ENCODE results near the gene TMEM8B. TPM values are rescaled to one million over a fixed set of nuclear protein-coding genes. Genes with fewer than 3 reads are reported as not detected.

TMEM8B gene
- polyA plus RNA-seq, 1 of the 3 experiments (the other 2 are of a cell fraction), result 5.8 TPM

DNA sequence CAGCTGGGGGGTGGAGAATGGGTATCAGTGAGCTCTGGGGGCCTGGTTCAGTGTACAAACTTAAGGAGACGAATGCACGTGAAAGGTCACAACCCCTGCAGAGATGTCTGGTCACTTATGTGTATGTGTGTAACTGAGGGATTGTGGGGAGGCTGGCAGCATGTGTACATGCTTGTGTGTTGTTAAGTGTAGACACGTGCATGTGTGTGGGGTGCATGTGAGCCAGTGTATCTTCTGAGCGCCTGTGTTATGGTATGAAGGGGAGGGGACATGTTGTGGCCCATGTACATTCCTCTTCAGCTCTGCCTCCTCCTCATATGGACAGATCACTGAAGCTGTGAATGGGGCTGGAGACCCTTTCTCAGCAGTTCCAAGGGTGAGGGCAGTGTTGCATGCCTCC lies 2.0 kb downstream of the TMEM8B start:
- 87% methylated on average over 4 of the region's 4 CpGs for WGBS (ENCODE audit: low lambda C conversion rate)
- Histone ChIP-seq H3K27me3 (ENCODE audit: insufficient read depth) (no peaks in the 10 kb centered on the region), H3K27ac (ENCODE audit: low read depth in 2 of 2, low read length in 1 of 2) (no peak overlapping the region), H3K9me2 (no peaks in the 10 kb centered on the region), H3K4me3 (ENCODE audit: low read depth in 2 of 2, low read length in 1 of 2) (no peak overlapping the region), H3K4me1 (ENCODE audit: control insufficient read depth in 1 of 2, insufficient read depth in 2 of 2, low read depth in 1 of 2, low read length in 1 of 2) (peaks cover 7 to 25% of the 10 kb centered on the region in 2 experiments; a peak in 1 of 4 replicates), H3F3A (replicated peaks; ENCODE audit: insufficient read depth) (peaks cover 4% of the 10 kb centered on the region), H3K9me3 (no peaks in the 10 kb centered on the region), H3K4me2 (no peak overlapping the region), H2AFZ (ENCODE audit: low read depth) (no peak overlapping the region), H3K9ac (no peak overlapping the region), H3K79me2 (ENCODE audit: insufficient read depth) (no peaks in the 10 kb centered on the region), H4K20me1 (ENCODE audit: insufficient read depth) (no peaks in the 10 kb centered on the region), H3K36me3 (replicated peaks in 1 of 2; ENCODE audit: control insufficient read depth in 1 of 2, insufficient read depth in 2 of 2, low read length in 1 of 2) (no peaks in the 10 kb centered on the region)
- CTCF ChIA-PET, result interaction anchor here (1.0 to 4.4 kb wide), 2 partner anchors 41 to 51 kb away, joined by 4 to 20 read pairs; no protein-coding TSS in a partner anchor
- TF ChIP-seq EP300 (IDR thresholded peaks at IDR 0.05; ENCODE audit: borderline replicate concordance in 1 of 2, low read depth in 1 of 2, low read length in 1 of 2), result no peak
- POLR2A ChIA-PET, result no interaction called here
- DNase-seq, result no peak

DNA sequence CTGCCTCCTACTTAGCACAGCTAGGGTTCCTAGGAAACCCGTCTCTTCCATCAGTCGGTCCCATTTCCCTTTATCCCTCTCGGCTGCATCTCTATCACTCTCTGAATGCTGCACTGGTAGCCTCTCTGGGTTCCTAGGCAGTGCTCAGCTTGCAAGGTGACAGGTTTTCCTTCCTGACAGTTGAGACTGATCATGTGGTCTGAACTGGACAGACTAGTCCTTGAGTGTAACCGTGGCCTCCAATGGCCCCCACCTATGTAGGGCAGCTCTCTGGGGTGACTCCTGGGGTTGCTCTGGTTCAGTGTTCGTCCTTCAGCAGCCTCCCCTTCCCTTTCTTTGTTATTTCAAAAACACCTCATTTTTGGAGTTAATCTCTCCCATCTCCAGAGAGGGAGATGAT lies 3.8 kb downstream of the TMEM8B start:
- H3K9ac ChIP-seq, result no peak overlapping the region
- ChIA-PET CTCF (interaction anchor here (0.8 to 4.4 kb wide), 4 partner anchors 42 to 97 kb away, joined by 3 to 20 read pairs (median 8); no protein-coding TSS in a partner anchor), POLR2A (no interaction called here)
- no peaks in the 10 kb centered on the region for H4K20me1 ChIP-seq (ENCODE audit: insufficient read depth)
- H3K4me1 ChIP-seq (ENCODE audit: control insufficient read depth in 1 of 2, insufficient read depth in 2 of 2, low read depth in 1 of 2, low read length in 1 of 2), result peaks cover 5 to 22% of the 10 kb centered on the region in 2 experiments; a peak in 1 of 4 replicates
- no peak for DNase-seq
- H3K79me2 ChIP-seq (ENCODE audit: insufficient read depth), result no peaks in the 10 kb centered on the region
- H3K36me3 ChIP-seq (replicated peaks in 1 of 2; ENCODE audit: control insufficient read depth in 1 of 2, insufficient read depth in 2 of 2, low read length in 1 of 2), result no peaks in the 10 kb centered on the region
- 91% methylated on average over 5 of the region's 5 CpGs for WGBS (ENCODE audit: low lambda C conversion rate)
- no peak overlapping the region for H3K27ac ChIP-seq (ENCODE audit: low read depth in 2 of 2, low read length in 1 of 2)
- no peak overlapping the region for H2AFZ ChIP-seq (ENCODE audit: low read depth)
- H3K4me2 ChIP-seq, result no peak overlapping the region
- H3K4me3 ChIP-seq (ENCODE audit: low read depth in 2 of 2, low read length in 1 of 2), result no peak overlapping the region
- no peaks in the 10 kb centered on the region for H3K9me3 ChIP-seq
- H3K9me2 ChIP-seq, result no peaks in the 10 kb centered on the region
- no peak for TF ChIP-seq MXI1 (IDR thresholded peaks at IDR 0.05; ENCODE audit: low read depth, low read length)
- TF ChIP-seq, protein P1, sequence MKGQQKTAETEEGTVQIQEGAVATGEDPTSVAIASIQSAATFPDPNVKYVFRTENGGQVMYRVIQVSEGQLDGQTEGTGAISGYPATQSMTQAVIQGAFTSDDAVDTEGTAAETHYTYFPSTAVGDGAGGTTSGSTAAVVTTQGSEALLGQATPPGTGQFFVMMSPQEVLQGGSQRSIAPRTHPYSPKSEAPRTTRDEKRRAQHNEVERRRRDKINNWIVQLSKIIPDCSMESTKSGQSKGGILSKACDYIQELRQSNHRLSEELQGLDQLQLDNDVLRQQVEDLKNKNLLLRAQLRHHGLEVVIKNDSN (IDR thresholded peaks at IDR 0.05; ENCODE audit: borderline replicate concordance, low read depth), result no peak
- H3F3A ChIP-seq (replicated peaks; ENCODE audit: insufficient read depth), result peaks cover 1% of the 10 kb centered on the region
- no peaks in the 10 kb centered on the region for H3K27me3 ChIP-seq (ENCODE audit: insufficient read depth)

DNA sequence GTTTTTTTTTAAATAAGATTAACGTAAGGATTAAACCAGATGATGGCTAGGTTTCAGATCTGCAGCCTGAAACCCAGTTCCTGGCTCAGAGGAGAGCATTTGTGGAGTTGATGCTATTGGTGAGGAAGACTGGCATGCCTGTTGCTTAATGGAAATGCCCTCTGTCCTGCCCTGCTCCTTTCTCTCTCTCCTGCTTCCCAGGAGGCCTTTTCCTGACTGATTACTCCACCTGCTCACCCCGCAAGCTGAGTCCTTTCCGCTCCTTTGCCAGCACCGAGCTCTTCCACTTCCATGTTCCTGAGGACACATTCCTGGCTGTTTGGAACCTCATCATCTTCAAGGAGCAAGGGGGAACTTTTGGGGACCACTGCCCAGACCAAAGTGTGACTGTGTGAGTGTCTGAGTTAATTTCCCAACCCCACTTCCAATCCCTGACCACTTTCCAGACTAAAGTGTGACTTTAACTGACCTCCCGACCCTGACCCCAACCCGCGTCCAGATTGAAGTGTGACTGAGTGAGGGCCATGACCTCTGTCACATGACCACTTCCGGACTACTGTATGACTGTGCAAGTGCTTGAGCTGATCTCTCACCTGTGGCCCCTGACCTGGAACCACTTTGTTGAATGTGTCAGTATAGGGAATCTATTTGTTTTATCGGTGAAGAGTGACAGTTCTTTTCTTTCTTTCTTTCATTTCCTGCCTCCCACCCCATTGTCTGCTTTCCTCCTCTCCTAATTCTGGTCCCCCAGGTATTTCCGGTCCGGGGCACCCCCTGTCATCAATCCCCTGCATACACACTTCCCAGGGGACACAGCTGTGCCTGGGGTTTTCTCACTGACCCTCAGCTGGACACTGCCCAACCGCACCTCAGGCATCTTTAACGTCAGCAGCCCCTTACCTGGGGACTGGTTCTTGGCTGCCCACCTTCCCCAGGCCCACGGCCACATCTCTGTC lies 5.5 kb downstream of the TMEM8B start:
- no peak overlapping the region for H3K9ac ChIP-seq
- POLR2A ChIA-PET, result no interaction called here
- no peaks in the 10 kb centered on the region for H3K79me2 ChIP-seq (ENCODE audit: insufficient read depth)
- DNase-seq, result no peak
- no peak overlapping the region for H2AFZ ChIP-seq (ENCODE audit: low read depth)
- 90% methylated on average over 14 of the region's 14 CpGs for WGBS (ENCODE audit: low lambda C conversion rate)
- no peaks in the 10 kb centered on the region for H3K27me3 ChIP-seq (ENCODE audit: insufficient read depth)
- H3K4me1 ChIP-seq (ENCODE audit: control insufficient read depth in 1 of 2, insufficient read depth in 2 of 2, low read depth in 1 of 2, low read length in 1 of 2), result peaks cover 4 to 17% of the 10 kb centered on the region in 2 experiments; a peak in 1 of 4 replicates
- no peaks in the 10 kb centered on the region for H3F3A ChIP-seq (replicated peaks; ENCODE audit: insufficient read depth)
- H3K4me3 ChIP-seq (ENCODE audit: low read depth in 2 of 2, low read length in 1 of 2), result no peak overlapping the region
- no peaks in the 10 kb centered on the region for H3K36me3 ChIP-seq (replicated peaks in 1 of 2; ENCODE audit: control insufficient read depth in 1 of 2, insufficient read depth in 2 of 2, low read length in 1 of 2)
- H3K27ac ChIP-seq (ENCODE audit: low read depth in 2 of 2, low read length in 1 of 2), result no peak overlapping the region
- CTCF ChIA-PET, result interaction anchor here (1.1 to 2.8 kb wide), 6 partner anchors 9 to 99 kb away, joined by 3 to 21 read pairs (median 4); no protein-coding TSS in a partner anchor
- no peak overlapping the region for H3K4me2 ChIP-seq
- H3K9me3 ChIP-seq, result no peaks in the 10 kb centered on the region
- H4K20me1 ChIP-seq (ENCODE audit: insufficient read depth), result no peaks in the 10 kb centered on the region
- no peaks in the 10 kb centered on the region for H3K9me2 ChIP-seq
- TF ChIP-seq EP300 (IDR thresholded peaks at IDR 0.05; ENCODE audit: borderline replicate concordance in 1 of 2, low read depth in 1 of 2, low read length in 1 of 2) (no peak), TAF1 (IDR thresholded peaks at IDR 0.05; ENCODE audit: borderline replicate concordance, low read depth, low read length) (no peak), NRF1 (IDR thresholded peaks at IDR 0.05; ENCODE audit: low read depth, low read length) (no peak), CTCF (IDR thresholded peaks at IDR 0.05) (no peak), GABPA (IDR thresholded peaks at IDR 0.05; ENCODE audit: low read depth) (no peak), ELF1 (IDR thresholded peaks at IDR 0.05) (no peak), SIN3A (IDR thresholded peaks at IDR 0.05; ENCODE audit: borderline replicate concordance, low read depth, low read length) (no peak), TCF12 (IDR thresholded peaks at IDR 0.05) (no peak), NFIC (IDR thresholded peaks at IDR 0.05; ENCODE audit: borderline replicate concordance) (no peak), RAD21 (IDR thresholded peaks at IDR 0.05; ENCODE audit: low read length) (no peak), JUND (IDR thresholded peaks at IDR 0.05) (no peak), ZBTB33 (IDR thresholded peaks at IDR 0.05; ENCODE audit: borderline replicate concordance, low read depth) (no peak)
- TF ChIP-seq, protein P2, sequence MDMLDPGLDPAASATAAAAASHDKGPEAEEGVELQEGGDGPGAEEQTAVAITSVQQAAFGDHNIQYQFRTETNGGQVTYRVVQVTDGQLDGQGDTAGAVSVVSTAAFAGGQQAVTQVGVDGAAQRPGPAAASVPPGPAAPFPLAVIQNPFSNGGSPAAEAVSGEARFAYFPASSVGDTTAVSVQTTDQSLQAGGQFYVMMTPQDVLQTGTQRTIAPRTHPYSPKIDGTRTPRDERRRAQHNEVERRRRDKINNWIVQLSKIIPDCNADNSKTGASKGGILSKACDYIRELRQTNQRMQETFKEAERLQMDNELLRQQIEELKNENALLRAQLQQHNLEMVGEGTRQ (IDR thresholded peaks at IDR 0.05; ENCODE audit: borderline replicate concordance, low read depth, low read length), result no peak

Data from SK-N-SH (cell line).